ENCODE data around the gene HNRNPR.
"Not testable (repeated sequence)": the region's sequence is repeated elsewhere in the genome, so short reads cannot be mapped to it uniquely, and the experiment has no call there.

HNRNPR gene

DNA sequence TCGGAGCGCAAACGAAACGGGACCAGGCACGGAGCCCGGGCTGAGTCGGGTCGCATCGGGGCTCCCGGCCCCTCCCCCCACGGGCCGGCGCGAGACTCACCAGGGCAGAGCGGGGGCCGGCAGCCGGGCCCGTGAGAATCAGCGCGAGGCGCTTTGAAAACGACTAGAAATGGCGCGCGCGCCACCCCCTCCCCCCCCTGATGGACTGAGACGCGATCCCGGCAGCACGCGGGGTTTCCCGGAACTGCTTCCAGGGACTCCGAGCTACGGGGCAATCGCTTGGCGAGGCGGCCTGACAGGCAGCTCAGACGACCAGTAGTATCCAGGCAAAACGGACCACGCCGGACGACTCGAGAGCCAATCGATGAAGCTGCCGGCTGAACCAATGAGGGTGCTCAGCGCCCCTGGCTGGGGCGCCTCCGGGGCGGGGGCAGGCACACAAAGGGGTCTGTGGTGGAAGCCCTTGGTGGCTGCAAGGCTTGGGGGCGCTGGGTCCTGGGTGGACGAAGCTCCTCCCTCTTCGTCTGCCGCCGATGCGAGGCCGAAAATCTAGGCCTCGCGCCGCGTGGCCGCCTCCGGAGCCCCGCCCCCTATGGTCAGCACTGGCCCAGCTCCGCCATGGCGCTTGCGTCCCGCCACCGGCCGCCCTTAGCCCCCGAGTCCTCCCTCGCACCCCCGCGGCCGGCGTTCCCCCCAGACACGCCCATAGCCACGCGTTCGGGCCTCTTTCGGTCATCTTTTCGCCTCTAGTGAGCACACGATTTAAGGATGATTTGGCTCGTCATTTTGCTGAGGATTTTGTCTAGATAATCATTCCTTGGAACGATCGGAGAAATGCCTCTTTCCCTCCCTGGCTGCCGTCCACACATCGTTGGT, at the start of gene HNRNPR:
HNRNPR (minus strand) TSS at position 174 of the 876 bp plus-strand sequence. CDS start 3,276 bp downstream, outside the sequence.
- peak; percentile 100 for DNase-seq

DNA sequence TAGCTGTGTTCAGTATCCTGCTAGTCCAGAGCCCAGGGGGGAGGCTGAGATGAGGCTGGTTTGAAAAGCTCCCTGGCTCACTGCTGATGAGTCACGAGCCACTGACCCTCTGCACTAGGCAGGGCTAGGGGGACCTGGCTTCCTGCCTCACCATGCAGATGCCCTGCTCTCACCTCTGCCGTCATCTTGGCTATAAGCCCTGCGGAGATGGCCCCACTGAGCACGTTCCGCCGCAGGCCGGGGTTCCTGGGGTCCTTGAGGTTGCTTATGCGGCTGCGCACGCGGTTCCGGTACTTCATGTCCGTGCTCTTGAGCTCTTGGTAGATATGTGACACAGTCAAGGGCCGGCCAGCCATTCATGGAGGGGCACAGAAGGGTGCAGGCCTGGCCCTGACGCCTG, 49.6 kb upstream of the HNRNPR start:
- DNase-seq: no peak

DNA sequence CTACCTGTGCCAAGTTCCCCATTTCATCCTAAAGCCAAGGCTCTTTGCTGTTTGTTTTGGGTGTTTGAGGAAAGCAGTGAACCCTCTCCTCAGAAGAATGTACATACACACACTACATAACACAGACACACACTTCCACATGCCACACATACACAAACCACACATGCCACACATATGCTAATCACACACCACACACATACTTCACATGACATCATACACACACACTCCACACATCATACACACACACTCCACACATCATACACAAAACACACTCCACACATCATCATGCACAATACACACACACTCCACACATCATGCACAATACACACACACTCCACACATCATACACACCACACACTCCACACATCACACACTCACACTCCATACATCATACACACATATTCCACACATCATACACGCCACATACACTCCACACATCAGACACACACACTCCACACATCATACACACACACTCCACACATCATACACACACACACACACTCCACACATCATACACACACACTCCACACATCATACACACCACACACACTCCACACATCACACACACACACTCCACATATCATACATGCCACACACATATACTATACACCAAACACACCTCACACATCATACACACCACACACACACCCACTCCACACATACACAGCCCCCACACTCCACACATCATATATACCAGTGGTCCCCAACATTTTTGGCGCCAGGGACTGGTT, 48.2 kb upstream of the HNRNPR start:
- no peak for DNase-seq

DNA sequence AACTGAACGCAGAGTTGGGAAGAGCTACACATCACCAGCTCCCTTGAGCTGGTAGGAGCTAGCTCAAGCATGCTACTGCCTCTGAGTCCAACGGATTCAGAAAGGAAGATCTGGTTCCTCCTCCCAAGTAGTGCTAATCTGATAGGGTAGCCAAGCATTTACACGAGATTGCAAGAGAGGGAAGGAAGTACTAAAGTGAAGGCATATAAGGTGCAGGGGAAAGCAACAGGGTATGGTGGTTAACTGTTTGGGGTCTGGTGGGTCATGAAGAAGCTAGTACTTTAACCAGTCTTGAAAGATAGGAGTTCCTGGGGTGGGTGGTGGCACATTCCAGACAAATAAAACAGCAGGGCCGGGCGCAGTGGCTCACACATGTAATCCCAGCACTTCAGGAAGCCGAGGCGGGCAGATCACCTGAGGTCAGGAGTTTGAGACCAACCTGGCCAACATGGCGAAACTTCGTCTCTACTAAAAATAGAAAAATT, 45.8 kb upstream of the HNRNPR start:
- no peak for DNase-seq

DNA sequence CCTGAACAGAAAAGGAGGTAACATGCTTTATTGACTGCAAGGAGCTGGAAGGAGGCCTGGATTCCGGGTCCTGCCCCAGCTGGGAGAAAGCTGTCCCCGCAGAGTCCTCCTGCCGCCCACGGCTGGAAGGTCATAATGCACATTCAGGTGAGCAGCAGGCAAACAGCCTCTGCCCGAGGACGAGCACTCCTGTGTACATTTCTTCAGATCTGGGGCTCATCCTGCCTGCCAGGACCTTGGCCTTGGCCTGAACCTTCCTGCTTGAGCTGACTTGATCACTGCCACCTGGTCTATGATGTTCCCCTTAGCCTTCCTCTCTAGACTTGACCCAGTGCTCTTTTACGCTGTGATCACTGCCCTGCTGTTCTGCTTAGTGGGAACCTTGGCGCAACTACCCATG, 43.4 kb upstream of the HNRNPR start:
- no peak for DNase-seq

DNA sequence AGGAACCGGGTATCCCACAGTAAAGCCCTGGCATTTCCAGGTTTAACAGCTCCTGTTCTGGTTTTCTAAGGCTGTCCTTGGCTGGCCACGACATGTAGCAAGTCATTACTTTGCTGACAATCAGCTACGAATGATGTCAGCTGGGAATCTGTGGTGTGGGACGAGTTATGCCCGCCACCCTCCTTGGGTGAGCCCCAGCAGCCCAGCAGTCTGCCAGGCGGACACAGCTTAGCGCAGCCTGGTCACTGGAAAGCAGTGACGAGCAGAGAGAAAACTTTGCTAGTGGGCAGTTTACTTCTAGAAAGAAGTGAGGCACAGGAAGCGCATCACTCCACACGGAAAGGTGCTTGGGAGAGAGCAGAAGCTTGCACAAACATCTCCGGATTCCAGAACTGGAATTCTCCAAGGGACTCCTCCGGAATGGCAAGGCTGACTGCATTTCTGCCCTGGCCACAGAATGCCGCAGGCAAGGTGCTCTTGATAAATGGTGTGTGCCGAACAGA, 41.1 kb upstream of the HNRNPR start:
- no peak for DNase-seq

DNA sequence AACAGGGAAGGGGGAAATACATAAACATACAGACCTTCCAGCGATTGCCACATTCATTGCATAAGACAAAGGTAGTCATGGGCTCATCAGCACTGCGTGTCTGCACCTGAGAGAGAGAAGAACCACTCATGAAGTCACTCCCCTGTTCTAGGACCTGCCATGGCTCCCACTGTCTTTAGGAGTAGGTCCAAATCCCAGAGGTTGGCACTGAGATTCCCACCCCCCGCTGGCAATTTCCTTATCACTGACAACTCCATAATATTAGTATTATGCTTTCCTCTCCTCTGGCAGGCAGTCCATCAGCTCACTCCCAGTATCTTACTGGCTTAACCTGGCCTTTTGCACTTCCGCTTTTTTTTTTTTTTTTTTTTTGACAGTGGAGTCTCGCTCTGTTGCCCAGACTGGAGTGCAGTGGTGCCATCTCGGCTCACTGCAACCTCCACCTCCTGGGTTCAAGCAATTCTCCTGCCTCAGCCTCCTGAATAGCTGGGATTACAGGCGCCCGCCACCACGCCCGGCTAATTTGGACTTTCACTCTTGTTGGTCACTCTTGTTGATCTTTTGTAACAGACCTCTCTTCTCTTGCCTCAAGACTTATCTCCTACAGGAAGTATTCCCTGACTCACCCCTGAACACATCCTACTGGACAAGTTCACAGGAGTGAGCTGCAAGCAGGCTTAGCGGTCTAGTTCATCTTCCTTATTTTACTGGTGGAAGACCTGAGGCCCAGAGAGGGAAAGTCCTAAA, 40.4 kb upstream of the HNRNPR start:
- peak; percentile 60 for DNase-seq

DNA sequence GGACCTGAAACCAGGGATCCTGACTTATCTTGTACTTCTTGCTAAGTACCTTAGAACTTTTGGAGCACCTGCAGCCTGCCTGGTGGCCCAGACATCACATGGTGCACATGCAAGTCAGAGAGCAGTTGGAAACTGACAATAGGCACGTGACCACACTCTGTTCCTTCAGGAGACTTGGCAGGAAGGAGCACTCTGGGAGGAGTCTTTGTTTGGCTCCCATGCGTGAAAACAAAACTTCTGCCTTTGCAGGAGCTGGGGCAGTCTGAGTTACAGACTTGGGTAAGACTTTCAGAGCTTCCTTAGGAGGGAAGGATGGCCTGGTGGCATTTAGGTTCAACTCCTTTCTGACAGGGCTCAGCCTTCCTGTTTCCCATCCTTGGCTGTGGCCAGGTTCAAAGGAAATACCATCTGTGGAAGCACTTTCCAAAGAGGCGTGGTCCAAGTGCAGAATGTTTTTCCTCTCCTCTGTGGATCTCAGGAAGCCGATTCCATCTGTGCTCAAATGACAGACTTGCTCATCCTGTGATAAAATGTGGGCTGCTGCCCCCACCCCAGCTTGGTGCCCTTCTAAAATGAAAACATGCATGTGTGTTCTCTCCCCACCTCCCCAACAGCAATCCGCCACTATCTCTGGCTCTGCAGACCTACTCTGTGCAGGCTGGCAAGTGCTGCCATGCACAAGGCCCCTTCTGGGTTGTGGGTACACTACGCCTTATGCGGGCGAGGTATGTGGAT, 39.7 kb upstream of the HNRNPR start:
- no peak for DNase-seq

DNA sequence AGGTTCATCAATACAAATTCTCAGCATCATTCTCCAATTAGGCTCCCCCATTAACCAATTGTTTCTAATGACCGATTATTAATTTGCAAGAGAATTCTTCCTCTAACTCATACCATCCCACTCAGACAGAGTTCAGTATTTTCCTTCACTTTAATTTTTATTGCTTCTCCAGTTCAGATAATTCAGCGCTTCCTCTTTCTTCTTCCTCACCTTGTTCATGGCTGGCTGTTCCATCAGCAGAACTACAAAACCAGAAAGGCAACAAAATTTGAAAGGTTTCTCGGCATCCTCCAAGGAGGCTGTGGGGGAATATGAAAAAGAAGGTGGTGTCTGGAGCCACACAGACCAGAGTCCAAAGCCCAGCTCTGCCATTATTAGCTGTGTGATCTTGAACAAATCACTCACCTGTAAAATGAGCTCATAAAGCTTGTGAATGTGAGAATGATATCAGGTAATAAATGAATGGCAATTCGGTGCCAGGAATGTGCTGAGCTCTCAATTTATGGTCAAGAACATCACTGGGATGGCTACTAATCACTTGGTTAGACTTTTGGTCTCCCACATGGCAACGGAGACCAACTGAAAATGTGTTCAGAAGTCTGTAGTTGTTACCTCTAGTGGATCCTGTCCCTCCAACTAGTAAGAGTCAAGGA, 37.3 kb upstream of the HNRNPR start:
- DNase-seq: no peak

DNA sequence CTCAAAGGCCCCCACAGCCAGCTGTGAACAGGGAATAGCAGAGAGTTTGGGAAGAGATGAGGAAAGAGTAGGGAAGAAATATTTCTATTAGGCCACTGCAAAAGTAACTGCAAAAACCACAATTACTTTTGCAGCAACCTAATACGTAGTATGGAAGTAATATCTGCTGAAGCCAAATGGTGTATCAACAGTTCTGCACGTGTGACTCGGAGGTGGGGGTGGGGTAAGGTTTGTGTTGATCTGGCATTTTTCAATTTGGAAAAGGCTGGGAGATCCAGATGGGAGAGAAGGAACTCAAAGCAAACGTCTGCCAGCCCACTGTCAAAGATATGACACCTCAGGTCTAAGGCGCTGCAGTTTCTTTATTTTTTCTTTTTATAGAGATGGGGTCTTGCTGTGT, 36.6 kb upstream of the HNRNPR start:
- no peak for DNase-seq

DNA sequence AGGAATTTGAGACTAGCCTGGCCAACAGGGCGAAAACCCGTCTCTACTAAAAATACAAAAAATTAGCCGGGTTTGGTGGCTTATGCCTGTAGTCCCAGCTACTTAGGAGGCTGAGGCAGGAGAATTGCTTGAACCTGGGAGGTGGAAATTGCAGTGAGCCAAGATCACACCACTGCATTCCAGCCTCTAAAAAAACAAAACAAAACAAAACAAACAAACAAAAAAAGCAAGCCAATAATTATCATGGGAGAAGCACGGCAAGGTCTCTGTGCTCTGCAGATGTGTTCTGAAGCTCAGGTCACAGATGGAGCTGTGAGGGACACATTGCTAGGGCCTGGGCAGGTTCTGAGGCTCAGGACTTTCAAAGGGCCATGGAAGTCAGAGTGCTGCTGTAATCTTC, 36.2 kb upstream of the HNRNPR start:
- DNase-seq: not testable (repeated sequence)

DNA sequence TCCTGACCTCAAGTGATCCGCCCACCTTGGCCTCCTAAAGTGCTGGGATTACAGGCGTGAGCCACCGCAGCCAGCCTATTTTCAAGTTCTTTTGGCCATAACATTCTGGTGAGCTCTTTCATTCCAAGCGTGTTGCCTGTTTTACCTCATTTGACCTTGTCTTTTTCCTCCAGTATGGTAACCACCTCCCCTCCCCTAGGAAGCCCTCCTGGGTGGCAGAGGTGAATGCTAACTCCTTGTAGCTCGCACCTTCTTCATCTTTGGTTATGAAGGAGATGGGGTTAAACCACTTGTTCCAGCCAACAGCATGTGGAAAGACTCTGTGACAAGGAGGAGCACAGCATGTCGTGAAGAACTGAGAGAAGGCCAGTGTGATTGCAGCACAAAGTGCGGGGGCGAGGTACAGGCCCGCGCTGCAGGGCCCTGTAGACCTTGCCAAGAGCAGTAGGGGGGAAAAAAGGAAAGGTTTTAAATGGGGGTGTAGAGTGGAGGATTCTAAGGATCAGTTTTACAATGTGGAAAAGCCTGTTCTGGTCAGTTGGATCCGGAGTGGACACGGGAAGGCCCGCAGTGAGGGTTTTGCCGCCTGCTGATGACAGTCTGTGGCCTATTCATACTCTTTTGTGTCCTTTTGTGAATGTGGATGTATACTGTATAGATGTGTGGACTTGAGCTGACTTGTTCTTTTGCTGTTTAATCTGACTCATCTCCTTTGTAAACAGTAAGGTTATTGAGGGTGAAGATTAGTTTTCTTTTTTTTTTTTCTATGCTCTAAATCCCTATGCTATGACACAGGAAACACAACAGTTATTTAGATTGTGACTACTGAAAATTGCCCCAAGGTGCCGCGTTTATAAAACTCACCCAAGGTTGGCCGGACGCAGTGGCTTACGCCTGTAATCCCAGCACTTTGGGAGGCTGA, 33.1 kb upstream of the HNRNPR start:
- no peak for DNase-seq

DNA sequence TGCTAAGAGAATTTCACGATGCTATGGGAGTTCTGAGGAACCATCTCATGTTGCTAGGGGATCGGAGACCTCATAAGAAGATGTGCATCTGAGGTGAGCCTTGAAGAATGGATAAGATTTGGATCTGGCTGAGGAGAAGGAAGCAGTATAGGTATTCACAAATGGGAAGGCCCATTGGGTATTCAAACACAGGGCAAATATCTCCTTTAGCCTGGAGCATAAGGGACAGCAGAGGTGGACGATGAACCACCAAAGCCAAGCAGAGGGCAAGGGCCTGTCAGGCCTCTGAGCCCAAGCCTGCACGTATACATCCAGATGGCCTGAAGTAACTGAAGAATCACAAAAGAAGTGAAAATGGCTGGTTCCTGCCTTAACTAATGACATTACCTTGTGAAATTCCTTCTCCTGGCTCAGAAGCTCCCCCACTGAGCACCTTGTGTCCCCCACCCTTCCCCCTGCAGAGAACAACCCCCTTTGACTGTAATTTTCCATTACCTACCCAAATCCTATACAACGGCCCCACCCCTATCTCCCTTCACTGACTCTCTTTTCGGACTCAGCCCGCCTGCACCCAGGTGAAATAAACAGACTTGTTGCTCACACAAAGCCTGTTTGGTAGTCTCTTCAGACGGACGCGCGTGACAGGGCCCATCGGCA, 30.1 kb upstream of the HNRNPR start:
- not testable (repeated sequence) for DNase-seq

DNA sequence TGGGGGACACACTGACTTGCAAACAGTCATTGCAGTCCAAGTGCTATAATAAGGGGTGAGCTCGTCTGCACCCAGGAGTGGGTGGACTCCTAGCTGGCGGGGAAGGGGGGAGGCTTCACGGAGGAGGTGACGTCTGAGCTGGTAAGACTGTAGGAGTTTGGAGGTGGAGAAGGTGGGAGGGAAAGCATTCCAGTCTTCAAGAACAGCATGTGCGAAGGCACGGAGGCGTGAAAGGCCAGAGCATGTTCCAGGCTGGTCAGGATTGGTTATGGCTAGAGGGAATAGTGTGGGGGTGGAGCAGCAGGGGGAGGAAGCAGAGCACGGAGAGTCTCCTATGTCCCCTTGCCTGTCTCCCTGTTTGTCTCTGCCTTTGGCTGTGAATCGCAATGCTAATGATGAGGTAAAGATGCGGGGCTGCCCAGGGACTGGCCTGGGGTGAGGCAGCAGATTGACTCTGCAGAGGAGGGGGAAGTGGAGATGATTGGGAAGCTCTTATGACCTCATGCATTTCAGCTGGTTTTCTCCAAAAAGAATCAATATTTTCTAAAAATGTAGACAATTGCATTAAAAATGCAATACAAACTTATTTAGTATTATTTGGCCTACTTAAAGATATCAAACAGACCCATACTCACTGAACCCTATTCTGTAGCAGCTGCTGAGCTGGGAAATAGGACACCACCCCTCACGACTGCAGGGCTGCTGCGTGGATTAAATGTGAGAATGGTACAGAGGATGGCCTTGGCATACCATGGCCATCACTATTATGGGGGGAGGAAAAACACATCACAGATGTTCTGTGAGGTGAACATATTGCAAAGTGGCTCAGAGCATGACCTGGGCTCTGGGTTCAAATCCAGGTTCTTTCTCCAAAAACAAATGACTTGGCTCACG, 28.1 kb upstream of the HNRNPR start:
- DNase-seq: peak; percentile 48

DNA sequence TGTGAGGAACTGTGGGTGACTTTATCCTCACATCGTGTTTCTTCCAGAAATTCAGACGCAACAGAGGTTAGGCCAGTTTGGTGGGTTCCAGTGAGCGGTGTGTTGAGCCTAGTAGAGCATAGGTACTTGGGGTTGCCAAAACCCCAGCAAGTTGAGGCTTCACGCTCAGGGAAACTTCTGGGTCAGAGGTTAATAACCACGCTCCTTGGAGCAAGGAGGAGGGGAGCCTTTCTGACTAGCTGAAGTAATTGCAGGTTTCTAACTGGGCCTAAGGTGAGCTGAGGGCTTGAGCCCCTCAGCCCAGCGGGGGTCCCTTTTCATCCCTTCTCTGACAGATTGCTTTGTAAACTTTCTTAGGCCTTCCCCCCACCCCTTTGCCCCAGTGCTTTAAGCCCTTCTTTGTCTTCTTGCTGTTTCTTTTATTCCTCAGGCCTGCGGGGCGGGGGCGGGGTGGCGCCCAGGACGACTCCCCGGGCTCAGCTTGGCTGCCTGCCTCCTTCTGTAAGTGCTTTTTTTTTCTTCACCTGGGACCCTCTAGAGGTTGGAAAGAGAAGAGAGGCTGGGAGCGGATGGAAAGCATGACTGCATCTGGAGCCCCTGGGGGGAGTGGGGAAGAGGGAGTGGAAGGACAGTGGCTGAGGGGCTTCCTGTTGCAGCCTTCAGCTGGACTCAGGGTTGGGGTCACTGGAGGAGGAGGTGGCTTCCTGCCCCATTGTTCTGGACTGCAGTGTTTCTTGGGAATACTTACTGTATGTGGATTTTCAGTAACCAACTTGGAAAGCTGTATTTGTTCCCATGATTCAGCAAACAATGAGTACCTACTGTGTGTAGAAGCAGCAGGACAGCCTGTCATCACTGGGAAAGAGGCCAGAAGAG, 26.9 kb upstream of the HNRNPR start:
- no peak for DNase-seq

DNA sequence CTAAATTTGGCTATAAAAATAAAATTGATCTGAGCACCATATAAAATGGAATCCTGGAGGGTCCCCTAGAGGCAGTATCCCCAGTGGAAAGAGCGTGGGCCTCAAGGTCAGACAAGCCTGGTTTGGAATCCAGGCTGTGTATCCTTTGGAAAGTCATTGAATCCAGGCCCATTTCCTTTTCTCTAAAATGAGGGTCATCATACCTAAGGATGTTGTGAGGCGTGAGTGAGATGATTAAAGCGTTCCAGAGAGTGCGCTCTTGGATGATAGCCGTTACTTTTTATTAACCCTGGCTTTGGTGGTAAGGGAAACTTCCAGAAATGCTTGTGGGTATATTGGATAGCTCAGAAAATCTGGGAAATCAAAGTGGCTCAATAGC, 26.2 kb upstream of the HNRNPR start:
- no peak for DNase-seq

DNA sequence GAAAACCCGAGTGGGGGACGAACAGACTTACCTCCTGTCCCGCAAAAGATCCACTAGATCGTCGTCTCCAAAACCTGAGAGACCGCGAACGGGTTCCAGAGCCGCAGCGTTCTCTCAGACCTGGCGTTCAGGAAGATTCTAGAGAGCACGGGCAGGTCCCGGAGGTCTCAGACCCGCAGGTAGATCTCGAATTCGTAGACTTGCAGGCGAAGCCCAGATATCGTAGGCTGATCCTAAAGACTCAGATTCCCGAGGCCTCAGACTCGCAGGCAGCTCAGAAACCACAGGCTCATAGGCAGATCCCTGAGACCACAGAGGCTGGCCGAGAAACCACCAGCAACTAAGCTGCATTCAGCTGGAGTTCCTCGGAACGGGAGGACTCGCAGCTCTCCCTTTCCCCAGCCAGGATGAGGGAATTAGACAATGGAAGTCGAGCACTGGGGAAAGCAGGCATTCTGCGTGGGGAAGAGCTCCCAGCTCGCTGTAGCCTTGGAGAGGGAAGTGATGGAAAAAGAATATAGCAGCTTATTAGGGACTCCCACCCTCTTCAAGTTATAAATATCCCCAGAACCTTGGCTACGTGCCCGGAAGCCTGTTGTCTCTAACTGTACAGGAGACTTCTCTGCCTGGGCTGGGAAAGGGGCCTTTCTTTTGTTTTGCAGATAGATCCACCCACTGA, 25.4 kb upstream of the HNRNPR start, which contains the start of gene ZNF436:
ZNF436 (minus strand) TSS at position 502 of the 679 bp plus-strand sequence. CDS start 1,831 bp downstream, outside the sequence.
- peak; percentile 55 for DNase-seq
